Glutamatergic neuron (in vitro differentiated cells): Measurements from ENCODE around the gene SPINT4. TPM values are rescaled to one million over a fixed set of nuclear protein-coding genes. Genes with fewer than 3 reads are reported as not detected.
"Not testable (repeated sequence)": the region's sequence is repeated elsewhere in the genome, so short reads cannot be mapped to it uniquely, and the experiment has no call there.

Experiments
- DNase-seq: peaks from one replicate; pipeline ENCODE4 v3.0.0; 2022
- H3K27ac Mint-ChIP-seq: one replicate; pipeline ENCODE4 v1.8.0; 2020; ENCODE audit warnings: mild to moderate bottlenecking, mixed read lengths, inconsistent platforms; ENCODE audit not compliant: unreplicated experiment
- H3K27me3 Mint-ChIP-seq: one replicate; pipeline ENCODE4 v1.8.0; 2020; ENCODE audit warnings: mild to moderate bottlenecking, moderate library complexity, mixed read lengths, inconsistent platforms; ENCODE audit not compliant: unreplicated experiment
- H3K36me3 Mint-ChIP-seq: one replicate; pipeline ENCODE4 v1.8.0; 2020; ENCODE audit warnings: mild to moderate bottlenecking, mixed read lengths, inconsistent platforms; ENCODE audit not compliant: unreplicated experiment
- H3K4me1 Mint-ChIP-seq: one replicate; pipeline ENCODE4 v1.8.0; 2020; ENCODE audit warnings: mild to moderate bottlenecking, low read depth, mixed read lengths, inconsistent platforms; ENCODE audit not compliant: unreplicated experiment
- H3K4me3 Mint-ChIP-seq: one replicate; pipeline ENCODE4 v1.8.0; 2020; ENCODE audit warnings: mild to moderate bottlenecking, mixed read lengths, inconsistent platforms; ENCODE audit not compliant: unreplicated experiment
- H3K9me3 Mint-ChIP-seq: one replicate; pipeline ENCODE4 v1.8.0; 2020; ENCODE audit warnings: mild to moderate bottlenecking, moderate library complexity, mixed read lengths, inconsistent platforms; ENCODE audit not compliant: unreplicated experiment
- long read RNA-seq: library from polyadenylated mRNA; unstranded; transcript quantifications from one replicate; pipeline ENCODE4 v2.0.0, GENCODE V29; 2020; ENCODE audit not compliant: unreplicated experiment
- total RNA-seq: library from RNA; stranded (reverse); fragmentation: NEBNext Ultra II Directional; extraction: Animal tissue kit (Norgen Biotek cat#: 25700); gene quantifications from one replicate; pipeline ENCODE4 v1.2.1, GENCODE V29; 2021; ENCODE audit not compliant: unreplicated experiment
- TF ChIP-seq, protein P1 (sequence below): fragments of 200-600 bp; sonication (generic); IDR thresholded peaks from one replicate; pipeline ENCODE4 v1.5.0; 2021; ENCODE audit not compliant: partially characterized antibody, unreplicated experiment

Gene SPINT4
- total RNA-seq = not detected
- long read RNA-seq = 0 reads

GRCh38 chr20:45722047-45722446 lies at the start of gene SPINT4:
Gene SPINT4 (plus strand): TSS chr20:45722347. CDS start chr20:45722368, 21 bp downstream.
- TF ChIP-seq, protein P1, sequence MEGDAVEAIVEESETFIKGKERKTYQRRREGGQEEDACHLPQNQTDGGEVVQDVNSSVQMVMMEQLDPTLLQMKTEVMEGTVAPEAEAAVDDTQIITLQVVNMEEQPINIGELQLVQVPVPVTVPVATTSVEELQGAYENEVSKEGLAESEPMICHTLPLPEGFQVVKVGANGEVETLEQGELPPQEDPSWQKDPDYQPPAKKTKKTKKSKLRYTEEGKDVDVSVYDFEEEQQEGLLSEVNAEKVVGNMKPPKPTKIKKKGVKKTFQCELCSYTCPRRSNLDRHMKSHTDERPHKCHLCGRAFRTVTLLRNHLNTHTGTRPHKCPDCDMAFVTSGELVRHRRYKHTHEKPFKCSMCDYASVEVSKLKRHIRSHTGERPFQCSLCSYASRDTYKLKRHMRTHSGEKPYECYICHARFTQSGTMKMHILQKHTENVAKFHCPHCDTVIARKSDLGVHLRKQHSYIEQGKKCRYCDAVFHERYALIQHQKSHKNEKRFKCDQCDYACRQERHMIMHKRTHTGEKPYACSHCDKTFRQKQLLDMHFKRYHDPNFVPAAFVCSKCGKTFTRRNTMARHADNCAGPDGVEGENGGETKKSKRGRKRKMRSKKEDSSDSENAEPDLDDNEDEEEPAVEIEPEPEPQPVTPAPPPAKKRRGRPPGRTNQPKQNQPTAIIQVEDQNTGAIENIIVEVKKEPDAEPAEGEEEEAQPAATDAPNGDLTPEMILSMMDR = no peak
- Mint-ChIP-seq H3K27ac (no peak within 1 kb of the TSS), H3K36me3 (no peaks in the 10 kb centered on the region), H3K9me3 (no peaks in the 10 kb centered on the region), H3K27me3 (no peaks in the 10 kb centered on the region), H3K4me3 (no peak within 1 kb of the TSS), H3K4me1 (no peaks in the 10 kb centered on the region)
- no peak for DNase-seq

GRCh38 chr20:45672765-45673164 lies 49.4 kb upstream of the SPINT4 start:
- no peaks in the 10 kb centered on the region for H3K9me3 Mint-ChIP-seq
- no peaks in the 10 kb centered on the region for H3K4me1 Mint-ChIP-seq
- H3K36me3 Mint-ChIP-seq = peaks cover 5% of the 10 kb centered on the region
- H3K27me3 Mint-ChIP-seq = no peaks in the 10 kb centered on the region
- no peak overlapping the region for H3K4me3 Mint-ChIP-seq
- H3K27ac Mint-ChIP-seq = no peak overlapping the region
- TF ChIP-seq, protein P1 = no peak
- no peak for DNase-seq

GRCh38 chr20:45679650-45680049 lies 42.5 kb upstream of the SPINT4 start:
- no peak overlapping the region for H3K27ac Mint-ChIP-seq
- H3K4me1 Mint-ChIP-seq = no peaks in the 10 kb centered on the region
- H3K27me3 Mint-ChIP-seq = no peaks in the 10 kb centered on the region
- TF ChIP-seq, protein P1 = no peak
- no peaks in the 10 kb centered on the region for H3K9me3 Mint-ChIP-seq
- H3K4me3 Mint-ChIP-seq = no peak overlapping the region
- H3K36me3 Mint-ChIP-seq = peaks cover 16% of the 10 kb centered on the region
- no peak for DNase-seq

GRCh38 chr20:45685896-45686295 lies 36.3 kb upstream of the SPINT4 start:
- H3K27ac Mint-ChIP-seq = no peak overlapping the region
- no peaks in the 10 kb centered on the region for H3K4me1 Mint-ChIP-seq
- H3K27me3 Mint-ChIP-seq = no peaks in the 10 kb centered on the region
- no peaks in the 10 kb centered on the region for H3K36me3 Mint-ChIP-seq
- no peak overlapping the region for H3K4me3 Mint-ChIP-seq
- peak; percentile 23 for DNase-seq
- no peaks in the 10 kb centered on the region for H3K9me3 Mint-ChIP-seq
- TF ChIP-seq, protein P1 = no peak

GRCh38 chr20:45693346-45693745 lies 28.8 kb upstream of the SPINT4 start:
- not testable (repeated sequence) for DNase-seq, H3K4me1 Mint-ChIP-seq, H3K27ac Mint-ChIP-seq, H3K27me3 Mint-ChIP-seq, H3K9me3 Mint-ChIP-seq, H3K36me3 Mint-ChIP-seq, H3K4me3 Mint-ChIP-seq
